Measurements from ENCODE around the gene HSPA9. TPM values are rescaled to one million over a fixed set of nuclear protein-coding genes. Genes with fewer than 3 reads are reported as not detected.

HSPA9 gene
- total and polyA plus RNA-seq, 2 experiments from 2014 or later: 225 to 380 TPM

GRCh38 chr5:138603249-138603920 is 28.2 kb upstream of the HSPA9 start:
- H2AFZ ChIP-seq: no peak overlapping the region
- H3K79me2 ChIP-seq (ENCODE audit: insufficient read depth): no peaks in the 10 kb centered on the region
- 41 to 50% methylated on average over 5 of the region's 5 CpGs for WGBS, 2 experiments (ENCODE audit: low coverage in 1 of 2, low lambda C conversion rate in 2 of 2, missing lambda C conversion rate in 2 of 2)
- H3K36me3 ChIP-seq (ENCODE audit: low read depth): no peaks in the 10 kb centered on the region
- H4K20me1 ChIP-seq (ENCODE audit: insufficient read depth): no peaks in the 10 kb centered on the region
- H3K4me1 ChIP-seq (ENCODE audit: insufficient read depth): no peaks in the 10 kb centered on the region
- H3F3A ChIP-seq (ENCODE audit: insufficient read depth): no peaks in the 10 kb centered on the region
- no peak overlapping the region for H3K4me2 ChIP-seq (ENCODE audit: unreplicated experiment)
- no peaks in the 10 kb centered on the region; the same call in 1 of the 2 replicates for H3K27me3 ChIP-seq (replicated peaks; ENCODE audit: insufficient read depth)
- no peak for DNase-seq
- H3K9ac ChIP-seq: no peak overlapping the region
- no peak overlapping the region for H3K4me3 ChIP-seq
- TF ChIP-seq EZH2phosphoT487 (IDR thresholded peaks at IDR 0.05; ENCODE audit: insufficient read depth, low read depth): no peak
- TF ChIP-seq EZH2 (IDR thresholded peaks at IDR 0.05; ENCODE audit: insufficient read depth, poor library complexity, severe bottlenecking): no peak
- in situ Hi-C loops (cut with MboI): no loop called here
- H3K27ac ChIP-seq: no peak overlapping the region
- H3K9me2 ChIP-seq (ENCODE audit: insufficient read depth): no peaks in the 10 kb centered on the region
- H3K9me3 ChIP-seq (ENCODE audit: low read depth): no peaks in the 10 kb centered on the region

DNA sequence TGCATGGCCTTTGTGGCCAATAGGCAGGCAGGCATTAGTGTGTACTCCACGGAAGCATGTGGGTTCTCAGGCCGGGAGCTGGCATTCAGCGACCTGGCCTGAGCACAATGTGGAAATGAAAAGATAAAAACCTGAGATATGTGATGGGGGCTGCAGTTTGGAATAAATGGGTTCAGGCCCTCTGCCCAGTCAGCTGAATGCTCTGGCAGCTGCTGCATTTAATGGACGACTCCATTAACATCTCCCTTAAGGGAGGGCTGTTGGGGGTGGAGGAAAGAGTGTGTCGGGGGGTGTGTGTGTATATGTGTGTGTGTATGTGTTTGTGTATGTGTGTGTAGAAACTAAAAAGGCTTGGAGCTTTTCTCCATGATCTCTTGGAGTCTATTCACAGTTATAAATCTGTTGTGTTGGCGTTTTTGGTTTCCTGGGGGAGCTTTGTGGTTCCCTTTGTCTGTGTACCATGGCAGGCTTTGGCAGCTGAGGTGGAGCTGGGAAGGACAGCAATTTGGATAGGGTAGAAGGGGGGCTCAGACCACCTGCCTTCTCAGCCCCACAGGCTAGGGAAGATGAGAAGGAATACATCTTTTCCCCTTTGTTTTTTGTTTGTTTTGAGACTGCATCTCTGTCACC is 27.3 kb upstream of the HSPA9 start:
- Histone ChIP-seq H3K4me3 (no peak overlapping the region), H3K9ac (no peak overlapping the region), H3K27ac (no peak overlapping the region), H3K4me2 (ENCODE audit: unreplicated experiment) (no peak overlapping the region), H3K79me2 (ENCODE audit: insufficient read depth) (no peaks in the 10 kb centered on the region), H3K4me1 (ENCODE audit: insufficient read depth) (no peaks in the 10 kb centered on the region), H3K9me3 (ENCODE audit: low read depth) (no peaks in the 10 kb centered on the region), H3F3A (ENCODE audit: insufficient read depth) (no peaks in the 10 kb centered on the region), H3K36me3 (ENCODE audit: low read depth) (no peaks in the 10 kb centered on the region), H3K27me3 (replicated peaks; ENCODE audit: insufficient read depth) (no peaks in the 10 kb centered on the region; the same call in 1 of the 2 replicates), H4K20me1 (ENCODE audit: insufficient read depth) (no peaks in the 10 kb centered on the region), H3K9me2 (ENCODE audit: insufficient read depth) (no peaks in the 10 kb centered on the region), H2AFZ (no peak overlapping the region)
- TF ChIP-seq EZH2phosphoT487 (IDR thresholded peaks at IDR 0.05; ENCODE audit: insufficient read depth, low read depth) (no peak), EZH2 (IDR thresholded peaks at IDR 0.05; ENCODE audit: insufficient read depth, poor library complexity, severe bottlenecking) (no peak)
- in situ Hi-C loops (cut with MboI): no loop called here
- DNase-seq: no peak
- 61 to 73% methylated on average over 6 of the region's 6 CpGs for WGBS, 2 experiments (ENCODE audit: low coverage in 1 of 2, low lambda C conversion rate in 2 of 2, missing lambda C conversion rate in 2 of 2)

- no peak overlapping the region for H2AFZ ChIP-seq
- H3K9me3 ChIP-seq (ENCODE audit: low read depth): no peaks in the 10 kb centered on the region
- no peak overlapping the region for H3K4me2 ChIP-seq (ENCODE audit: unreplicated experiment)
- H3K4me1 ChIP-seq (ENCODE audit: insufficient read depth): no peaks in the 10 kb centered on the region
- TF ChIP-seq EZH2 (IDR thresholded peaks at IDR 0.05; ENCODE audit: insufficient read depth, poor library complexity, severe bottlenecking) (no peak), EZH2phosphoT487 (IDR thresholded peaks at IDR 0.05; ENCODE audit: insufficient read depth, low read depth) (no peak)
- no peak overlapping the region for H3K4me3 ChIP-seq
- 0 out of 2 replicates have a peak overlapping the region, but pooled peaks have one; percentile 26 for H3K27ac ChIP-seq
- DNase-seq: peak; percentile 84
- no peaks in the 10 kb centered on the region for H3F3A ChIP-seq (ENCODE audit: insufficient read depth)
- WGBS, 2 experiments (ENCODE audit: low coverage in 1 of 2, low lambda C conversion rate in 2 of 2, missing lambda C conversion rate in 2 of 2): 20 to 25% methylated on average over 3 of the region's 3 CpGs
- no peaks in the 10 kb centered on the region for H3K79me2 ChIP-seq (ENCODE audit: insufficient read depth)
- in situ Hi-C loops (cut with MboI): no loop called here
- no peaks in the 10 kb centered on the region for H3K36me3 ChIP-seq (ENCODE audit: low read depth)
- no peaks in the 10 kb centered on the region; the same call in 1 of the 2 replicates for H3K27me3 ChIP-seq (replicated peaks; ENCODE audit: insufficient read depth)
- no peaks in the 10 kb centered on the region for H3K9me2 ChIP-seq (ENCODE audit: insufficient read depth)
- no peaks in the 10 kb centered on the region for H4K20me1 ChIP-seq (ENCODE audit: insufficient read depth)
- no peak overlapping the region for H3K9ac ChIP-seq
Measured at GRCh38 chr5:138601444-138601843, 26.2 kb upstream of the HSPA9 start.

- no peaks in the 10 kb centered on the region for H3K9me2 ChIP-seq (ENCODE audit: insufficient read depth)
- H3K9ac ChIP-seq: no peak overlapping the region
- 7 to 12% methylated on average over 3 of the region's 3 CpGs for WGBS, 2 experiments (ENCODE audit: low coverage in 1 of 2, low lambda C conversion rate in 2 of 2, missing lambda C conversion rate in 2 of 2)
- DNase-seq: no peak
- H3K4me3 ChIP-seq: no peak overlapping the region
- H3K27me3 ChIP-seq (replicated peaks; ENCODE audit: insufficient read depth): no peaks in the 10 kb centered on the region; the same call in 1 of the 2 replicates
- H3K36me3 ChIP-seq (ENCODE audit: low read depth): no peaks in the 10 kb centered on the region
- no peaks in the 10 kb centered on the region for H3F3A ChIP-seq (ENCODE audit: insufficient read depth)
- H3K9me3 ChIP-seq (ENCODE audit: low read depth): no peaks in the 10 kb centered on the region
- in situ Hi-C loops (cut with MboI): no loop called here
- TF ChIP-seq EZH2phosphoT487 (IDR thresholded peaks at IDR 0.05; ENCODE audit: insufficient read depth, low read depth) (no peak), EZH2 (IDR thresholded peaks at IDR 0.05; ENCODE audit: insufficient read depth, poor library complexity, severe bottlenecking) (no peak)
- H3K27ac ChIP-seq: no peak overlapping the region
- H2AFZ ChIP-seq: no peak overlapping the region
- no peaks in the 10 kb centered on the region for H3K4me1 ChIP-seq (ENCODE audit: insufficient read depth)
- no peak overlapping the region for H3K4me2 ChIP-seq (ENCODE audit: unreplicated experiment)
- no peaks in the 10 kb centered on the region for H4K20me1 ChIP-seq (ENCODE audit: insufficient read depth)
- H3K79me2 ChIP-seq (ENCODE audit: insufficient read depth): no peaks in the 10 kb centered on the region
Measured at GRCh38 chr5:138600446-138600845, 25.2 kb upstream of the HSPA9 start.

All from GM23248 (cell line).